GM21786 (cell line): ENCODE results near the gene DQX1.
"Not testable (repeated sequence)": the region's sequence is repeated elsewhere in the genome, so short reads cannot be mapped to it uniquely, and the experiment has no call there.

Source experiments
- ATAC-seq: cut with Tn5 transposase; IDR thresholded peaks from one replicate; pipeline ENCODE4 v1.9.1; 2021; ENCODE audit not compliant: unreplicated experiment

Gene DQX1, protein sequence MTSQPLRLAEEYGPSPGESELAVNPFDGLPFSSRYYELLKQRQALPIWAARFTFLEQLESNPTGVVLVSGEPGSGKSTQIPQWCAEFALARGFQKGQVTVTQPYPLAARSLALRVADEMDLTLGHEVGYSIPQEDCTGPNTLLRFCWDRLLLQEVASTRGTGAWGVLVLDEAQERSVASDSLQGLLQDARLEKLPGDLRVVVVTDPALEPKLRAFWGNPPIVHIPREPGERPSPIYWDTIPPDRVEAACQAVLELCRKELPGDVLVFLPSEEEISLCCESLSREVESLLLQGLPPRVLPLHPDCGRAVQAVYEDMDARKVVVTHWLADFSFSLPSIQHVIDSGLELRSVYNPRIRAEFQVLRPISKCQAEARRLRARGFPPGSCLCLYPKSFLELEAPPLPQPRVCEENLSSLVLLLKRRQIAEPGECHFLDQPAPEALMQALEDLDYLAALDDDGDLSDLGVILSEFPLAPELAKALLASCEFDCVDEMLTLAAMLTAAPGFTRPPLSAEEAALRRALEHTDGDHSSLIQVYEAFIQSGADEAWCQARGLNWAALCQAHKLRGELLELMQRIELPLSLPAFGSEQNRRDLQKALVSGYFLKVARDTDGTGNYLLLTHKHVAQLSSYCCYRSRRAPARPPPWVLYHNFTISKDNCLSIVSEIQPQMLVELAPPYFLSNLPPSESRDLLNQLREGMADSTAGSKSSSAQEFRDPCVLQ

GRCh38 chr2:74525717-74526648 is at the start of gene DQX1:
Gene DQX1, minus strand, starts transcription at chr2:74526231. Its CDS starts 502 bp downstream, at chr2:74525729.
- no peak for ATAC-seq

DNA sequence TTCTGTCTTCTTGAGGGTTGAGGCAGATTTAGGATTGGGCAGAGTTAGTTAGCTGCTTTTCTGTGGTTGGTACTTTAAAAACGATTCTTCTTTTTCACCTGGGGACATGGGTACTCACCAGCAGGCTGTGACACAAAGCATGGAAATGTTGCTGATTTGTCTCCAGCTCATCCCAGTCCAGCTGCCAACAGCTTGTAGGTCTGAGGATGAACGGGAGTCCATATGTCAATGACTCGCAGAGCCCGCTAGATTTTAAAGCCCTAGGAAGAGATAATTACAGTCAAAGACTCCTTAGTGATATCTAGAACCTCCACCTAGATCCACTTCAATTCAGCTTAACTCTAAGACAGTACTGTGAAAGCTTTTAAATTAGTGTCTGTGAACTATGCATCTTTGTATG is 49.3 kb upstream of the DQX1 start:
- no peak for ATAC-seq

DNA sequence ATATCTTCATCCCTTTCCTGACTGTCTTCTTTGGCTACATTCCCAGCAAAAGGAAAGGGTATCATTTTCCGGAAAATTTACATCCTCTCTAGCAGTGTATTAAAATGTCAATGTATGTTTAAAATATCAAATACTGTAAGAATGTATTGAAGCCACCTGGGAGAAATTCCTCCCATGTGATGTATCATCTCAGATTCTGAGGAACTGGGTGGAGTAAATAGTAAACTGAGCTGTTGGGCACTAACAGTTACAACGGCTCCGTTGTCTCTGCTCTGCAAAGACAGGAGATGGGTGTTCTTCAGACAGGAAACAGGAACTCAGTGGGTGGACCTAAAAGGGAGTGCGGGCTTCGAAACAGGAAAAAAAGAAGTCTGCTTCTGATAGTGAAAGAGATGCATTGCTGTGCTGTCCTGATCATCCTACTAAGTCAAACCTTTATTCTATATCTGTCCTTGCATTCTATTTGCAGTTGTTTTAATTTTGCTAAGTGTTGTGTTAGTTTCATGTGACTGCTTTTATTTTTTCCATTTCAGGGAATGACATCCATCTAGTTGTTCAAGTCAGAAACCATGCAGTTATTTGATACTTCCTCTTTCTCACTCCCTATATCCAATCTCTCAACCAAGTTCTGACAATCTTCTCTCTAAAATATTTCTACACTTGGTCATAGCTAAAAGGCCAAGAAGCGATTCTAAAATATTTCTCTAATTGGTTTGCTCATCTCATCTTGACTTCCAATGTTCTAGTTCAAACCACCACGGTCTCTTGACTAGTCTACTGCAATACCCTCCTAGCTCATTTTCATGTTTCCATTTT is 47.9 kb upstream of the DQX1 start:
- ATAC-seq: peak; percentile 37

GRCh38 chr2:74572178-74572925 is 46.3 kb upstream of the DQX1 start:
- no peak for ATAC-seq

DNA sequence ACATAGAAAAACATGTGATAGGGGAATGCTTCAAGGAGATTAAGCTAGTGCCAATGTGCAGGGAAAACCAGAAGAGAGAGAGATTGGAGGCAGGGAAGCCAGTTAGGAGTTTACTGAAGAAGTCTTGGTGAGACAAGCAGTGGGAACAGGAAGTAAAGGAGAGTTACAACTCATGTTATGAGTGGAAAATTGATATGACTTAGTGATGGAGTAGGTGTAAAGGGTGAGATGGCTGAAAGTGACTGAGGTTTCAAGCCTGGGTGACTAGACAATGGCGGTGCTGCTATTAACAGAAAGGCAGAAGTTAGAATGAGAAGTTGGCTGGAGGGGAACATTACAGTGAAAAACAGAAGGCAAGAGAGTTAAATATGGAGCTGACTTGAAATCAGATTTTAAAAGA is 45.0 kb upstream of the DQX1 start:
- ATAC-seq: peak; percentile 62

GRCh38 chr2:74569686-74570085 is 43.7 kb upstream of the DQX1 start:
- no peak for ATAC-seq

- ATAC-seq: no peak
Observed at GRCh38 chr2:74567881-74568280, 41.9 kb upstream of the DQX1 start.

DNA sequence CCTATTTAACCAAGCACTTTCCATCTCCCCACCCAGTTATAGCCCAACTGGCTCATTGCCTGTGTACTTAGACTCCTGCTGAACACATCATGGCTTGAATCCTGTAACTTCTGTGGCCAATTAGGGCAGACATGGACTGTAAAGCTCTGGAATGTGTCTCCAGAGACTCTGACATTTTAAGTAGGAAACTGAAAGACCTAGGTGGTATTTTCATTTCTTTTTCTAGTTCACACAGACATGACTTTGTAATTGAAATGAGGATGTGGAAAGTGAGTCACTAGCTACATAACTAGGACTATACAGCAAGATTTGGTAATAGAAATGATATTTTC is 40.7 kb upstream of the DQX1 start:
- peak; percentile 44 for ATAC-seq

DNA sequence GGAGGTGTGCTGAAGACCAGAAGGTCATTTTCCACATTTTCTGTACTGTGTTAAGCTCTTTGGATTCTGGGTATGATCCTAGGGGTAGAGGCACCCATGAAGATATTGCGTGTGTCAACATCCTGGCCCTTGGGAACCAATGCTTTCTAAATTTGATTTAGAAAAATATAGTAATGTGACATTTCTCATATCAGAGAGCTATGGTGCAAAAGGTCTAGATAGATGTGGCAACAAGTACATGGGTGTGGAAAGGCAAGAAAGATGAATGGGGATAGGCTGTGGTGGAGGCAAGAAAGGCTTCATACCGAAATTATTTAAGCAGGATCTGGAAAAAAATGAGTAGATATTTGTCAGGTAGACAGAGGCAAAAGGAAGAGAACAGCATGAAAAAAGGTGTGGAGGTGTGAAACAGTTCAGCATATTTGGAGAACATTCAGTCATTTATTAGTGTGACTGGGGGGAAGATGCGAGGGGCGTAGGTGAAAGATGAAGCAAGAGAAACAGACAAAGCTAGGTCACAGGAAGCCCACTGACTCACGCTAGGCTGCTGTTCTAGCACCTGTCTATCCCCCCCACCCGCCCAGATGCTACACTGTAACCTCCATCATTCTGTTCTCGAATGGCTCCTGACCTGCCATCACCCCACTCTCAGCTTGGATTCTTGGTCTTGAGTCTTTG is 40.2 kb upstream of the DQX1 start:
- no peak for ATAC-seq

DNA sequence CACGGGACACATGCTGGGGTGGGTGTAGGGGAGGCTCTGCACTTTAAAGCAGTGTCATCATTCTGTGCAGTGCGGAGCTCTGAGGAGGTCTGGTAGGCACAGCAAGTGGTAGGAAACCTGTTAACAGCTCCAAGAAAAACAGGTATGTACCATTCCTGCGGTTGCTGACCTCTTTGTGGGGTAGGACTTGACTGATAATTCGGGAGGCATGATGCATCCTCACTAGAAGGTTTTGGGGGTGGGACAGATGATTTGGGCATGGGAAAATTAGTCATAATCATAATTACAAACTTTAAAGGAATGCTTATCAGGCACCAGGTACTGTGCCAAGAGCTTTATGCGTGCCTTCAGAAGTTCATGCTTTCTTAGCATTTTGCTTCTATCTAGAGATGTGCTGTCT is 38.2 kb upstream of the DQX1 start:
- ATAC-seq: no peak

- ATAC-seq: no peak
Observed at GRCh38 chr2:74562126-74562775, 36.2 kb upstream of the DQX1 start.

- not testable (repeated sequence) for ATAC-seq
Observed at GRCh38 chr2:74561022-74561421, 35.0 kb upstream of the DQX1 start.

DNA sequence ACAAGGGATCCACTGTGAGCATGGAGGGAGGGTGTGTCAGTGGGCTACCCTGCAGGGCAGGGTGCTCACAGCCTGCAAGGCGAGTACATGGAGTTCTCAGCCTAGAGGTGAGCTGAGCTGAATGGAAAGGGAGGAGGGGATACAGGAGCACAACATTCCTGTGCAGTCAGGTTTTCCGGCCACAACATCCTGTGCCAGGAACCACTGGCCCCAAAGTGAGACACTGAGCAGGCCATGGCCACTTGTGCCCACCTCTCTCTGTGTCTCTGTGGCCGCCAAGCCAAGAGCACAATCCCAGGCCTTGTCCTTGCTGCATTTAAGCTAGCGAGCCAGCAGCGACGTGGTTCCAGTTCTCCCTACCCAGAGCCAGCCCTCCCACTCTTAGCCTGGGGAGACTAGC is 34.6 kb upstream of the DQX1 start:
- ATAC-seq: no peak

DNA sequence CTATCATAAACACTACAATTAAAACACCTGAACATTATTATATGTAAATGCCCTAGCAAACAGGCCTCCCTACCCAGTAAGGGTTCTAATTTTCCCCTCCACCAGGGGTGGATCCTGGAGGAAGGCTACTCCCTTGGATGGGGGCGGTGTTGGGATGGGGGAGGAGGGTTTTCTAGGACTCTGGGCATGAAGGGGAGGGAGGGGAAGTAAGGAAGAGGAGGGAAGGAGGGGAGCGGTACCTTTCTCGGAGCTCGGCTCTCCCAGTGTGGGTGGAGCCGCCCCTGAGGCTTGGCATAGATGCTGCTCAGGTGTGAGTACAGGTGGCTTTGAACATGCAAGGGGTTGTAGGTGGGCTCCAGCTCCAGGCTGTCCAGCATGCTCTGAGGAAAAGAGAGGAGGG is 33.9 kb upstream of the DQX1 start:
- ATAC-seq: no peak

- no peak for ATAC-seq
Observed at GRCh38 chr2:74558284-74559230, 32.5 kb upstream of the DQX1 start.

DNA sequence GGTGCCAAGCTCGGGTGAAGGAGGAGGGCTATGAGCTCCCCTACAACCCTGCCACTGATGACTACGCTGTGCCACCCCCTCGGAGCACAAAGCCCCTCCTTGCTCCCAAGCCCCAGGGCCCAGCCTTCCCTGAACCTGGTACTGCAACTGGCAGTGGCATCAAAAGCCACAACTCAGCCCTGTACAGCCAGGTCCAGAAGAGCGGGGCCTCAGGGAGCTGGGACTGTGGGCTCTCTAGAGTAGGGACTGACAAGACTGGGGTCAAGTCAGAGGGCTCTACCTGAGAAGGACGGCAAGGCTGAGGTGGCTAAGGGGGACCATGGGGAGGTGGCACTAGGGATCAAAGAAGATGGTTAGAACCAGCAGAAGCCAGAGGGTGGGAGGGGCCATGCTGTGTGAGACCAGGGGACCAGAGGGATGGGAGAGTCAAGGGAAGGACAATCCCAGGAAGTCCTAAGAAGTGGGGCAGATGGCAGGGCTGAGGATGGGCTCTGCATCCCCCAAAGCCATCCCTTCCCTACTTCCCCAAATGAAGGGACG is 30.9 kb upstream of the DQX1 start:
- no peak for ATAC-seq

DNA sequence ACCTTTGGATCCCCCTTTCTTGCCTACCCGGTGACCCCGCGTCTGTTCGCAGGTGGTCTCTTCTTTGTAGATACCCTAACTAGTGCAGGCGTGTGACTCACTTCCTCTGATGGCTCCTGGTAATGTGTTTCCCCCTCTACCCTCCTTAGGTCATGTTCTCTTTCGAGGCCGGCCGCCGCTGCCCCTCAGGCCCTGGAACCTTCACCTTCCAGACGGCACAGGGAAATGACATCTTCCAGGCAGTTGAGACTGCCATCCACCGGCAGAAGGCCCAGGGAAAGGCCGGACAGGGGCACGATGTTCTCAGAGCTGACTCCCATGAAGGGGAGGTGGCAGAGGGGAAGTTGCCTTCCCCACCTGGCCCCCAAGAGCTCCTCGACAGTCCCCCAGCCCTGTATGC is 30.1 kb upstream of the DQX1 start:
- ATAC-seq: no peak
